GM19438 (cell line): ENCODE results near the gene PARP14.
"Not testable (repeated sequence)": the region's sequence is repeated elsewhere in the genome, so short reads cannot be mapped to it uniquely, and the experiment has no call there.

ENCODE experiments used
- ATAC-seq: cut with Tn5 transposase; IDR thresholded peaks from one replicate; pipeline ENCODE4 v1.9.1; 2021; ENCODE audit warnings: low read depth; ENCODE audit not compliant: unreplicated experiment

Gene PARP14

GRCh38 chr3:122678506-122678905, 2.1 kb upstream of the PARP14 start:
- ATAC-seq, result no peak

GRCh38 chr3:122679085-122679881, 1.4 kb upstream of the PARP14 start:
- peak; percentile 5 for ATAC-seq

GRCh38 chr3:122679882-122680474, 661 bp upstream of the PARP14 start:
- peak; percentile 23 for ATAC-seq

DNA sequence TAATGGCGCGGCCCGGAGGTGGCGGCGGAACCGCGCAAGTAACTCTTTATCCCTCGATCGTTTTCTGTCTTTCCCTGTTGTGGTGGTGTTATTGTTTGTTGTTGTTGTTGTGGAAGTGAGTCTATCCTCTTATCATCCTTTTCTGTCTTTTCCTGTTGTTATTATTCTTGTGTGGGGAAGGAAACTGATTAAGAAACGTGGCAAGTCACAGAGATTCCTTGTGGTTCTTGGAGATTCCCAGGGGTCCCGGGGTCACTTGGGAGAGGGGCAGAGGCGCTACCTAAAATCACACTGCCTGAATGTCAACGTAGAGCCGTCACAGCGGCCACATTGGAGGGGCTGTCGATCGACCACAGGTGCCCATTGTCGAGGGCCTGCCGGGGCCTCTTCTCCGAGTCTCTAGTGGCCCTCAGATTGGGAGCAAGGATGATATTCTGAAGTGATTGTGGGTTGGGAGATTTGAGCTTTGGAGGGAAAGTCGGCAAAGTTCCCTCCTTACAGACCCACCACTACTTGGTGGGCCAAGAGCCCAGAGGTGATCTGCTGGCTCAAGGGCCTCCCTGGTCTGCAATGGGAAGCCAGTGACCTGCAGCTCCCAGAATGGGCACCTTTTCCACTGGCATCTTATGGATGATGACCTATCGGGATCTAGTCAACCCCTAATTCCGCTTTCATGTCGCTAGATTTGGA, 790 bp downstream of the PARP14 start:
- ATAC-seq, result no peak

- ATAC-seq, result no peak
These were observed 1.4 kb downstream of the PARP14 start for GRCh38 chr3:122681974-122682409.

DNA sequence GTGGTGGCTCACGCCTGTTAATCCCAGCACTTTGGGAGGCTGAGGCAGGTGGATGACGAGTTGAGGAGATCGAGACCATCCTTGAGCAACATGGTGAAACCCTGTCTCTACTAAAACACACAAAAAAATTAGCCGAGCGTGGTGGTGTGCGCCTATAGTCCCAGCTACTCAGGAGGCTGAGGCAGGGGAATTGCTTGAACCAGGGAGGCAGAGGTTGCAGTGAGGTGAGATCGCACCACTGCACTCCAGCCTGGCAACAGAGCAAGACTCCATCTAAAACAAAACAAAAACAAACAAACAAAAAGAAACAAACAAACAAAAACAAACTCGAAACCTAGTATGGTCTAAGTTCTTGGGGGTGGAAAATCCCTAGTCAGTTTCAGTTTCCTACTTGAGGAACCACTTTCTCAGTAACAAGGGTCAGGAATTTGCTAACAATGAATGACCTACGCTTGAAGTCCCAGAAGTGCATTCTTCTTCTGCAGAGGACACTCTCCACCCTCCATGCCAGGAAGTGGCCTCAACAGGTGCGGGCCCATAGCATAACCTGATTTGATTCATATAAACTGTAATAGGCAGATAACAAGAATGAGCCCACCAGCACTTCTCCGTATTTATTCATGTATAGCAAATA, 2.3 kb downstream of the PARP14 start:
- not testable (repeated sequence) for ATAC-seq

GRCh38 chr3:122687298-122687697, 6.7 kb downstream of the PARP14 start:
- no peak for ATAC-seq

DNA sequence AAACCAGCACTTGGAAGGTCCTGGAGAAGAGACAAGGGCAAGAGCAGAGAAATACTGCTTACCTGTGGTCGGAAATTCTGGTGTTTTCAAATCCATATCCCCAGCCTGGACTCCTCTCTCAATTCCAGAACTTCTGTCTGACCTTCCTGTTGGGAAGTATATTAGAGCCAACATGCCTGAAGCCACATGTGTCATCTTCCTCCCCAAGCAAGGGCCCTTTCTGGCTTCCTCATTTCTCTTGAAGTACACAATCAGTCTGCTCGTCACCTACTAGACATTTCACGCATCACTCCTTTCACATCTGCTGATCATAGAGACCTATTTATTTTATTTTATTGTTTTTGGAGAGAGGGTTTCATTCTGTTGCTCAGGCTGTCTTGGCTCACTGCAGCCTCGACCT, 8.4 kb downstream of the PARP14 start:
- ATAC-seq, result no peak

- no peak for ATAC-seq
These were observed 8.9 kb downstream of the PARP14 start for GRCh38 chr3:122689587-122689986.

- ATAC-seq, result no peak
These were observed 9.5 kb downstream of the PARP14 start for GRCh38 chr3:122690096-122690495.

GRCh38 chr3:122691195-122691594, 10.6 kb downstream of the PARP14 start:
- no peak for ATAC-seq

GRCh38 chr3:122692674-122693073, 12.0 kb downstream of the PARP14 start:
- ATAC-seq, result no peak

DNA sequence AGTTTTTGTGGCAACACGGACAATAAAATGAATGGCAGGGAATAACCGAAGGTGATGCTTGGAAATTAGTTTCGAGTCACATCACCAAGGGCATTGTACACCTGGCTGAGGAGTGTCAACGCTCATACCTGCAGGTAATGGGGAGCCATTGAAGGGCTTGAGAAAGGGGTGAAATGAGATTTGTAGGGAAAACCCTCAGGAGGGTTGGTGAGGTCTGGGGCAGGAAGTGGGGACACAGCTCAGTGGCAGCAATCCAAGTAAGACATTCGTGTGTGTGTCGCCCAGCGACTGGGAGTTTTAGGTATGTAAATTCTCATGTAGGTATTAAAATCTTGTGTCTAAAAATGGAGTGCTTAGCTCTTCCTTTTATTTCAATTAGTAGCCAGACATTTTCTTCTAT, 14.3 kb downstream of the PARP14 start:
- ATAC-seq, result no peak

DNA sequence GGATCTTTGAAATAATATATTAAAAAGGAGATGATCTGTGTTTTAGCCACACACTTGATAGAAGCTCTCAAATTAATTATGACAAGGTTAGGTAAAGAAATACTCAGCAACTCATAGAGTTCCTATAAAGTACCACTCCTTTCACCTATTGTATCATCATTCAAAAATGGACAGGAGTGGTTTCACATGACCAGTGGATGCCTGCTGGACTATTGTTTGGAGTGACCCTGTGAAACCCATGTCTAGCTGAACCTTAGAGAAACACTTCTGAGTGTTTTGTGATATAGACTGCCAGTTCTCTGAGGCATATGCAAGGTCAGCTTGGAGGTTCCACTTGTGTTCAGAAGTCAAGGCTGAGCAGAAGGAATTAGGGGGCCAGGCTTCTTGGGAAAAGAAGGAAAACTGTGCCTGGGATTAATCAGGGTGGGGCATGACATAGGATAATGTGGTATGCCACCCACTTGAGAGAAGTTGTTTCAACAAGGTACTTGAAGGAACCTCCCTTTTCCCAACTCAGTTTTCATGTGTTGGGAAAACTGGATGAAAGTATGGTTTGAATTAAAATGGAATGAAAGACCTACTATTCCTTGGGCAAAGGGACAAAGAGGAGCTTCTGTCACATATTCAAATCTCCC, 15.4 kb downstream of the PARP14 start:
- ATAC-seq, result no peak

GRCh38 chr3:122697952-122698620, 17.4 kb downstream of the PARP14 start:
- peak; percentile 59 for ATAC-seq

DNA sequence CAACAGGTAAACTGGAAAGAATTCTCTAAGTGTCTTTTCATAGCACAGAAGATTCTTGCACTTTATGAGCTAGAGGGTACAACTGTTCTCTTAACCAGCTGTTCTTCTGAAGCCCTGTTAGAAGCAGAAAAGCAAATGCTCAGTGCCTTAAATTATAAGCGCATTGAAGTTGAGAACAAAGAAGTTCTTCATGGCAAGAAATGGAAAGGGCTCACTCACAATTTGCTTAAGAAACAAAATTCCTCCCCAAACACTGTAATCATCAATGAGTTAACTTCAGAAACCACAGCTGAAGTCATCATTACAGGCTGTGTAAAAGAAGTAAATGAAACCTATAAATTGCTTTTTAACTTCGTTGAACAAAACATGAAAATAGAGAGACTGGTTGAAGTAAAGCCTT, 19.6 kb downstream of the PARP14 start:
- ATAC-seq, result no peak

GRCh38 chr3:122705379-122705778, 24.7 kb downstream of the PARP14 start:
- ATAC-seq, result no peak

- ATAC-seq, result not testable (repeated sequence)
These were observed 30.1 kb downstream of the PARP14 start for GRCh38 chr3:122710616-122711251.

DNA sequence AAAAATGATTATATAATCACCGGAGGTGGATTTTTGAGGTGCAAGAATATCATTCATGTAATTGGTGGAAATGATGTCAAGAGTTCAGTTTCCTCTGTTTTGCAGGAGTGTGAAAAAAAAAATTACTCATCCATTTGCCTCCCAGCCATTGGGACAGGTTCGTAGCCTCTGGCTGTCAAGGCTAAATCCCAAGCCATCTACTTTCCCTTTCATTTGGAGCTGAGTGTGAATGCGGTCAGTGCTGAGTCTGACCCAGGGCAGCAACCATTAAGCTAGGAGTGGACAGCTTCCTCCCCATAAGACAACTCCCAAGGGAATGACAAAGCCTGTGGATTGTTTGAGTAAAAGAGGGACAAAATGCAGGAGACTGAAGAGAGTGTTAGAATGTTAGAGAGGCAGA, 33.6 kb downstream of the PARP14 start:
- ATAC-seq, result no peak

- ATAC-seq, result no peak
These were observed 36.0 kb downstream of the PARP14 start for GRCh38 chr3:122716667-122717066.
